Lower leg skin (tissue), 4 donors: ENCODE data around the gene TREML1. TPM values are rescaled to one million over a fixed set of nuclear protein-coding genes. Genes with fewer than 3 reads are reported as not detected.

Experiments used
- DNase-seq, 2 donors: peaks; one replicate each; pipeline ENCODE4 v3.0.0-alpha.2; 2019; ENCODE audit warnings: low spot score in 2 of 2
- H3K4me3 ChIP-seq: fragments of 200-600 bp; sonication (generic); 2 replicates; pipeline ENCODE4 v1.5.1; 2017; ENCODE audit warnings: mild to moderate bottlenecking, low read depth; ENCODE audit not compliant: poor library complexity, severe bottlenecking
- CTCF ChIP-seq, 3 donors: fragments of 450-650 bp; IDR thresholded peaks; one replicate each; pipeline ENCODE4 v1.5.1; 2016; ENCODE audit warnings: antibody characterized with exemption in 3 of 3, mild to moderate bottlenecking in 3 of 3, moderate library complexity in 2 of 3
- POLR2A ChIP-seq, 2 donors: fragments of 450-650 bp; IDR thresholded peaks; one replicate each; pipeline ENCODE4 v1.6.1; 2016 to 2017; ENCODE audit warnings: antibody characterized with exemption in 2 of 2, mild to moderate bottlenecking in 1 of 2, moderate library complexity in 1 of 2
- WGBS, 2 donors: methylation state at CpG; one replicate each; pipeline ENCODE4 v1.1.5; 2018; 5-methylcytosine and 5-hydroxymethylcytosine counted together
- intact Hi-C: fragments of 100-400 bp; cut with DNase I; formaldehyde crosslinking; loops from one replicate; pipeline ENCODE4 v1.15.0; 2023; ENCODE audit warnings: low total_unique reads
- total RNA-seq, 4 donors: library from RNA; depleted of rRNA; stranded (reverse); fragments of >200 nt; gene quantifications; one replicate each; pipeline ENCODE4 v1.1.0, GENCODE V29; 2016

TREML1 gene
- total RNA-seq, 4 donors from 2014 or later, result not detected

DNA sequence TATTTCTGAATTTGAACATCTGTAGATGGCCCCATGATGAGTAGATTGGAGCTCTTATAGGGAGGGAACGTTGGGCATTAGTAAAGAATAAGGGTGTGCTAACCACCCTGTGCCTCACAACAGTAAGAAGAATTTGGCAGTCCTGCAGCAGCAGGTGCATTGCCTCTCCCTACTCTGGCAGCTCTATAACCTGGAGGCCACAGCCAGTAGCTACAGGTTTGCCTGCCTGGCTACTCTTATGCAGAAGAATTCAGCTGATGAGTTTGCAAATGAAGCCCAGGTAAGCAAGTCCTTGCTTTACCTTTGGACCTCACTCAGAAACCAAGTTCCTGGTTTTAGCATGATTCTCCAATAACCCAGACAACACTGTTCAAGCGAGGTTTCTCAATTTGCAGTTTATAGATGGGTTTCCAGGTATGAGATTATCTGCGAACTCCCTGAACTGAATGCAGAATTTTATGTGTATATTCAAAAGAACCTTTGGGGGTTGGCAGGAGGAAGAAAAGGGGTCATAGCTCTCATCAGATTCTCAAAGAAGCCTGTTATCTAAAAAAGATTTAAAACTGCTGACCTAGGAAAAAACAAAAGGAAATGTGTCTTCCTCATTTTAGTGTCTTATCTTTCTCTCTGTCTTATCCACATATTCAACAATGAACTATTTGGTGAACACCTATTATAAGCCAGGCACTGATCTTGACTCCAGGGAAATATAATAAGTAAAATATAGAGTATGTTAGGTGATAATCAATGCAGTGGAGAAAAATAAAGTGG, 18.9 kb downstream of the TREML1 start:
- TF ChIP-seq POLR2A (IDR thresholded peaks at IDR 0.05) (no peak), CTCF (IDR thresholded peaks at IDR 0.05) (no peak)
- WGBS, 2 donors, result 69 to 74% methylated on average over 3 of the region's 3 CpGs
- intact Hi-C loops, result no loop called here
- no peak overlapping the region for H3K4me3 ChIP-seq
- DNase-seq, result no peak

DNA sequence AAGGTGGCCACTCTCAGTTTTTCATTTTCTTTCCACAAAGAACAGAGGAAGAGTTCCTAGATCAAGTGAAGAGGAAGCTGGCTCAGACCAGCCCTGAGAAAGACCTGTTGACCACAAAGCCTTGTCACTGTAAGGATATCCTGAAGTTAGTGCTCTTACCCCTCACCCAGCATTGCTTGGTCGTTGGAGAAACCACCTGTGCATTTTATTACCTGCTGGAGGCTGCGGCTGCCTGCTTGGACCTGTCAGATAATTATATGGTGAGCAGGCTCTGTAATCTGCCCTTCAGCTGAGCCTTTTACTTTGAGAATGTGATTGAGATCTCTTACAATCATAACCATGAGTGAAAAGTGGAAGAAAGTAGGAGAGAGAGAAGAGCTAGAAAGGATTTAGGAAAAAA, 21.9 kb downstream of the TREML1 start:
- no peak for DNase-seq
- no peak for TF ChIP-seq CTCF (IDR thresholded peaks at IDR 0.05)
- no peak for TF ChIP-seq POLR2A (IDR thresholded peaks at IDR 0.05)
- WGBS, 2 donors, result 27 to 31% methylated on average over 2 of the region's 2 CpGs
- intact Hi-C loops, result no loop called here
- H3K4me3 ChIP-seq, result no peak overlapping the region

GRCh38 chr6:41125282-41125681, 28.9 kb downstream of the TREML1 start:
- DNase-seq, result no peak
- WGBS, 2 donors, result 94 to 98% methylated on average over 3 of the region's 3 CpGs
- intact Hi-C loops, result no loop called here
- no peak for TF ChIP-seq CTCF (IDR thresholded peaks at IDR 0.05)
- TF ChIP-seq POLR2A (IDR thresholded peaks at IDR 0.05), result no peak
- H3K4me3 ChIP-seq, result no peak overlapping the region

DNA sequence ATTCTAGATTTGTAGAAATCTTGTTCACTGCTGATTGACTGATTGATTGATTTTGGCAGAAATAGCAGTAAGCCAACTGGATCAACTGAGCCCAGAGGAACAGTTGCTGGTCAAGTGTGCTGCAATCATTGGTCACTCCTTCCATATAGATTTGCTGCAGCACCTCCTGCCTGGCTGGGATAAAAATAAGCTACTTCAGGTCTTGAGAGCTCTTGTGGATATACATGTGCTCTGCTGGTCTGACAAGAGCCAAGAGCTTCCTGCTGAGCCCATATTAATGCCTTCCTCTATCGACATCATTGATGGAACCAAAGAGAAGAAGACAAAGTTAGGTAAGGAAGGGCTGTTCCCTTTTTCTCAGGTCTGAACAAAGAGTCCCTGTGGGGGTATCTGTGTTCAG, 31.2 kb downstream of the TREML1 start:
- TF ChIP-seq POLR2A (IDR thresholded peaks at IDR 0.05) (no peak), CTCF (IDR thresholded peaks at IDR 0.05) (no peak)
- H3K4me3 ChIP-seq, result no peak overlapping the region
- no peak for DNase-seq
- 94% methylated on average over 1 of the region's 1 CpG for WGBS, 2 donors
- intact Hi-C loops, result loop anchor here (2.0 kb wide), 1 partner anchor 18 kb away; no protein-coding TSS in a partner anchor

DNA sequence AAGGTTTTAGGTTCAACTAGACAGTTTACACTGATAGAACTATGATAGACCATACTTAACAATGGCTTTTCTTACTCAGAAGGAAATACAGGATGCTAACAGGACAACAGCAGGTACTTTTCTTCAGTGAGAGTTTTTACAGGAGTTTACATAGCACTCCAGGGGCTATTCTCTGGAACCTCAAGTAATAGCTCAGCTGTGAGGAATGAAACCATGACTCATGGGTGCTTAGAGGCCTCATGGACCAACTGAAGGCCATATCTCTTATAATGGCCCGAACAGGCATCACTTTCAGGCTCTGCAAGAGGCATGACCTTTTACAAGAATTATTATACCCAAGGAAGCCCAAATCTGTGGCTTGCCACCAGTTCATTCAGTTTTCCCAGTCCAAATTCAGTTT, 31.8 kb downstream of the TREML1 start:
- 100% methylated on average over 1 of the region's 1 CpG for WGBS, 2 donors
- no peak for DNase-seq
- no peak overlapping the region for H3K4me3 ChIP-seq
- TF ChIP-seq POLR2A (IDR thresholded peaks at IDR 0.05), result no peak
- no peak for TF ChIP-seq CTCF (IDR thresholded peaks at IDR 0.05)
- intact Hi-C loops, result loop anchor here (2.0 kb wide), 1 partner anchor 18 kb away; no protein-coding TSS in a partner anchor

GRCh38 chr6:41120058-41120457, 34.1 kb downstream of the TREML1 start:
- whole genome bisulfite sequencing, 2 donors, result 67 to 83% methylated on average over 1 of the region's 1 CpG
- DNase-seq, result no peak
- TF ChIP-seq CTCF (IDR thresholded peaks at IDR 0.05) (no peak), POLR2A (IDR thresholded peaks at IDR 0.05) (no peak)
- intact Hi-C loops, result no loop called here
- no peak overlapping the region for H3K4me3 ChIP-seq
